ENCODE measurements around the gene TNIP1. TPM values are rescaled to one million over a fixed set of nuclear protein-coding genes. Genes with fewer than 3 reads are reported as not detected.

Gene TNIP1
- total and polyA plus RNA-seq, 5 donors from 2014 or later = 46.9 to 259 (median 61.4) TPM

DNA sequence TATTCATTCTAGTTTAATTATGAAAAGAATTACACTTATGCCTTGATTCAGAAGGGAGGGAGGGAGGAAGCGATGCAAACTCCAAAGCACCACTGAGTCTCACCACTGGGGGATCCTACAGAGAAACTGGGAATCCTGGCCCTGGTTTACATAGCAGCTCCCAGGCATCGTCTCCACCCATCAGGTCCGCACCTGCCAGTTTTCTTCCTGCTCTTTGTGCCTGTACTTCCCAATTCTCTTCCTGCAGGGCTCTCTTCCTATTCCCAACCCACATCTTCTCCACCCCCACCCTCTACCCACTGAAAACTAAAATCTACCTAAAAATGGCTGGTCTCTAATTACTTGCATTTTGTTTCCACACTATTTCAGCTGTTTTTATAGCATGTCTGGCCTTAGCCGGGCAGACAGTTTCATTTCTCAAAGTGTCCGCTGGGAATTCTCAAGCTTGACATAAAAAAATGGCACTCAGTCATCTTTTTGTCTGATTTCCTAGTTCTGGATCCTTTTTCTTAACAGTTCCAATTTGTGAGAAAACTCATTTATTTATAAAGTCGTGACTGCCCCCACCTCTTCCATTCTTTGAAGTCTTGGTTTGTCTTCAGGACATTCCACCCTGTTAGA is 1.6 kb upstream of the TNIP1 start:
- H3K4me3 Mint-ChIP-seq = peak overlapping the region; percentile 90 to 96 (median 94)
- peaks cover 7% of the 10 kb centered on the region for H3K36me3 Mint-ChIP-seq
- peak overlapping the region; percentile 89 to 98 (median 95) for H3K27ac Mint-ChIP-seq
- peaks cover 37 to 87% (median 65%) of the 10 kb centered on the region in 4 donors for H3K4me1 Mint-ChIP-seq
- H3K36me3 ChIP-seq (ENCODE audit: control insufficient read depth, insufficient read depth, low read length) = no peaks in the 10 kb centered on the region
- ATAC-seq (ENCODE audit: low read depth in 2 of 2) (no peak), DNase-seq (no peak)
- H3K27ac ChIP-seq (ENCODE audit: insufficient read depth, low read length, poor library complexity, severe bottlenecking) = peak overlapping the region; percentile 98
- H3K27me3 ChIP-seq (ENCODE audit: control insufficient read depth, insufficient read depth, low read length) = no peaks in the 10 kb centered on the region
- H3K4me1 ChIP-seq (ENCODE audit: control insufficient read depth, insufficient read depth, low read length, poor library complexity, severe bottlenecking) = peaks cover 89% of the 10 kb centered on the region
- no peaks in the 10 kb centered on the region for H3K9me3 Mint-ChIP-seq
- H3K27me3 Mint-ChIP-seq = no peaks in the 10 kb centered on the region
- no peaks in the 10 kb centered on the region for H3K9me3 ChIP-seq (ENCODE audit: control insufficient read depth in 2 of 2, low read length in 2 of 2)
- peak overlapping the region; percentile 96 for H3K4me3 ChIP-seq (ENCODE audit: low read depth, low read length)

DNA sequence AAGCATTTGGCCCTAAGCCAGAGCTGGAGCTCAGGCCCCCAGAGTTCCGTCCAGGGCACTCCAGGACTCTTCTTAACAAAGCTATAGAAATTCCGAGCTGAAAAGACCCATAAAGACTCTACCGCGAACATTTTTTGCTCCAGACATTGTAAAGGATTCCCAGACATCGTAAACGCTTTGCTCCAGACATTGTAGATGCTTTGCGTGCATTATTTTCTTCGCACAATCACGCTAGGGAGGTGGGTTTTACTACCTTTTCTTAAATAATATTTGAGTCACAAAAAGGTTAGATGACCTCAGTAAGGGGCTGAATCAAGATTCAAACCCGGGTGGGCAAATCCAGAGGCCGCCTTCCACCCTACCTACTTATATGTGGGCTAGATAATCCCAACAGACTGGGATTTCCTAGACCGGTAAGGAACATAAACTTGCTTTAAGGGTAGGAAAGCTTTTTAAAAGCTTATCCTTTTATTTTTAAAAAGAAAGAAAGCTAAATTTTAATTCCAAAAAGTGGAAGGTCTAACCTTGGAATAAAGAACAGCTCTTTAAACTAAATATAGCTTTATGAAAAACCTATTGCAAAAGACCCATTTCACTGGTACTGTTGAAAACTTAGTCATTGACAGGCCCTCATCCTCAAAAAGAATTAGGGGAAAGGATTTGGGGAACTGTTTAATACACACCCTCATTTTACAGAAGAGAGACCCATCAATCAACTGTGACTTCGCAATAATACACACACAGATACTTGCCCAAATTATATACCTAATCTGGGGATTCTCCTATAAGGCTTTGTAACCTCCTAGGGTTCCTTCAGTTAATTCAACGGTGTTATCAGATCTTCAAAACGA is 822 bp upstream of the TNIP1 start:
- DNase-seq = no peak
- no peaks in the 10 kb centered on the region for H3K9me3 ChIP-seq (ENCODE audit: control insufficient read depth in 2 of 2, low read length in 2 of 2)
- H3K36me3 ChIP-seq (ENCODE audit: control insufficient read depth, insufficient read depth, low read length) = peaks cover 2% of the 10 kb centered on the region
- Mint-ChIP-seq H3K36me3 (peaks cover 12% of the 10 kb centered on the region), H3K27ac (peak overlapping the region; percentile 89 to 98 (median 95)), H3K9me3 (no peaks in the 10 kb centered on the region), H3K27me3 (no peaks in the 10 kb centered on the region), H3K4me1 (peaks cover 42 to 87% (median 68%) of the 10 kb centered on the region in 4 donors), H3K4me3 (peak overlapping the region; percentile 90 to 96 (median 94))
- H3K27ac ChIP-seq (ENCODE audit: insufficient read depth, low read length, poor library complexity, severe bottlenecking) = peak overlapping the region; percentile 98
- peaks cover 89% of the 10 kb centered on the region for H3K4me1 ChIP-seq (ENCODE audit: control insufficient read depth, insufficient read depth, low read length, poor library complexity, severe bottlenecking)
- H3K4me3 ChIP-seq (ENCODE audit: low read depth, low read length) = peak overlapping the region; percentile 96
- ATAC-seq (ENCODE audit: low read depth in 2 of 2) = no peak
- no peaks in the 10 kb centered on the region for H3K27me3 ChIP-seq (ENCODE audit: control insufficient read depth, insufficient read depth, low read length)

DNA sequence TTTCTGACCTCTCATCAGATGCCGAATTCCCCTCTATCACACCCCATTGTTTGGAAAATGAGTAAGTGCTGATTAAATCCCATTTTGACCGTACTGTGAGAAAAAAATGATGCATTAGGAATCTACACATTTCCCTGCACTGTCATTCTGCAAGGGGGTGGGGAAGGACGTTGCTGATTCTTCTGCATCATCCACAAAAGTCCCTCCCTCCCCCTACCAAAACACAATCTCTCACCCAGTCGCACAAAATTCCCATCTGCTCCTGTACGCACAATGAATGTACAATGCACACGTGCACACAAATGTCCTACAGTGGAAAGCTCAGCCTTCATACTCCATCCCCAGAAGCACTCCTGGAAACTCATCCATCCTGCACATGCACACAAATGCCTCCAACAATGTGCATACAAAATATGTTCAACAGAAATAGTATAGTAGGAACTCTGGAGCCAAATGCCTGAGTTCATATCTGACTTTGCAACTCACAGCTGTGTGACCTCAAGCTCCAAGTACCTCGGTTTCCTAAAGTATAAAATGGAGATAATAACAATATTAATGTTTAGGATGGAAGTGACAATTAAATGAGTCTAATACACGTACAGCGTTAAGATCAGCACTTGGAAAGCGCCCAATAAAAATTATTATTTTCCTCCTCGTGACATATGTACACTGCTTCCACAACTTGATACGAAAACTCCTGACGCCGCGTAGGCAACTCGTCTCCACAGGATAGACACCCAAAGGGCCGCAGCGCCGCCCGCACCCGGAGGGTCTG is 809 bp downstream of the TNIP1 start:
- Histone ChIP-seq H3K36me3 (ENCODE audit: control insufficient read depth, insufficient read depth, low read length) (peaks cover 10% of the 10 kb centered on the region), H3K27me3 (ENCODE audit: control insufficient read depth, insufficient read depth, low read length) (no peaks in the 10 kb centered on the region), H3K9me3 (ENCODE audit: control insufficient read depth in 2 of 2, low read length in 2 of 2) (no peaks in the 10 kb centered on the region), H3K27ac (ENCODE audit: insufficient read depth, low read length, poor library complexity, severe bottlenecking) (peak overlapping the region; percentile 98), H3K4me1 (ENCODE audit: control insufficient read depth, insufficient read depth, low read length, poor library complexity, severe bottlenecking) (peaks cover 86% of the 10 kb centered on the region), H3K4me3 (ENCODE audit: low read depth, low read length) (peak overlapping the region; percentile 99)
- no peaks in the 10 kb centered on the region for H3K9me3 Mint-ChIP-seq
- H3K27me3 Mint-ChIP-seq = no peaks in the 10 kb centered on the region
- peaks cover 26% of the 10 kb centered on the region for H3K36me3 Mint-ChIP-seq
- DNase-seq = no peak
- H3K4me1 Mint-ChIP-seq = peaks cover 35 to 87% (median 71%) of the 10 kb centered on the region in 4 donors
- peak overlapping the region; percentile 88 to 99 (median 92) for H3K27ac Mint-ChIP-seq
- no peak for ATAC-seq (ENCODE audit: low read depth in 2 of 2)
- peak overlapping the region; percentile 91 to 96 (median 94) for H3K4me3 Mint-ChIP-seq

DNA sequence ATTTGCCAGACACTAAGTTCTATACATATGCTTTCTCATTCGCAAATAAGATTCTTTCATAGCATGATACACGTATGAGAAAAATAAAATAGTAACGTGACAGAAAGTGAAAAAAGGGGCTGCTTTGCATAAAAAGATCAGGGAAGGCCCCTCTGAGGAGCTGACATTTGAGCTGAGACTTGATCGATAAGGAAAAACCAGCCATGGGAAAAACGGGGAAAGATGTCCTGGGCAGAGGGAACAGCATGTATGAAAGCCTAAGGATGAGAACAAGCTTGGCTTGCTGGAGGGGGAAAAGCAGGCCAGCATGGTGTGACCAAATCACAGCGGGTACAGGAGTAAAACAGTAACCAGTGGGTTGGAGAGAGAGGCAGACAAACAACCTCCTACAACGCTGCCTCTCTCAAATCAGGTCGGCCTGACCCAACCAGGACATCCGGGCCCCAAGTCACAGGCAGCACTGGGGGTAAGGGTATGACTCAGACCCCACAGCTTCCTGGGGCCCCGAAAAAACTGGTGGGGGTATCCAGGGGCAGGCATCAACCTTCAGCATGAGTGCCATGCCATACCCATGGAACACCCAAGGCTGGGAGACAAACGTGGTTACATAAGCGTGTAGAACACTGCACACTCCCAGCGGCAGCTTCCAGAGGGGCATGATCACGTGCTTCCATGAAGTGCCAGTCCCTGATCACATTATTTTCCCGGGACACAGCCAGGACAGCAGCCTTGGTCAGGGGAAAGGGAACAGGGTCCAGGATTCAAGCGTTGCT is 2.2 kb downstream of the TNIP1 start:
- Histone ChIP-seq H3K4me1 (ENCODE audit: control insufficient read depth, insufficient read depth, low read length, poor library complexity, severe bottlenecking) (peaks cover 82% of the 10 kb centered on the region), H3K27me3 (ENCODE audit: control insufficient read depth, insufficient read depth, low read length) (no peaks in the 10 kb centered on the region), H3K27ac (ENCODE audit: insufficient read depth, low read length, poor library complexity, severe bottlenecking) (peak overlapping the region; percentile 98), H3K36me3 (ENCODE audit: control insufficient read depth, insufficient read depth, low read length) (peaks cover 20% of the 10 kb centered on the region), H3K4me3 (ENCODE audit: low read depth, low read length) (peak overlapping the region; percentile 99), H3K9me3 (ENCODE audit: control insufficient read depth in 2 of 2, low read length in 2 of 2) (no peaks in the 10 kb centered on the region)
- Mint-ChIP-seq H3K36me3 (peaks cover 26% of the 10 kb centered on the region), H3K27ac (peak overlapping the region; percentile 88 to 99 (median 92)), H3K4me3 (peak overlapping the region; percentile 91 to 96 (median 94)), H3K4me1 (peaks cover 30 to 80% (median 60%) of the 10 kb centered on the region in 4 donors), H3K27me3 (no peaks in the 10 kb centered on the region), H3K9me3 (no peaks in the 10 kb centered on the region)
- peak; percentile 67 to 89 (median 70) for DNase-seq
- ATAC-seq (ENCODE audit: low read depth in 2 of 2) = peak; percentile 59 to 67

DNA sequence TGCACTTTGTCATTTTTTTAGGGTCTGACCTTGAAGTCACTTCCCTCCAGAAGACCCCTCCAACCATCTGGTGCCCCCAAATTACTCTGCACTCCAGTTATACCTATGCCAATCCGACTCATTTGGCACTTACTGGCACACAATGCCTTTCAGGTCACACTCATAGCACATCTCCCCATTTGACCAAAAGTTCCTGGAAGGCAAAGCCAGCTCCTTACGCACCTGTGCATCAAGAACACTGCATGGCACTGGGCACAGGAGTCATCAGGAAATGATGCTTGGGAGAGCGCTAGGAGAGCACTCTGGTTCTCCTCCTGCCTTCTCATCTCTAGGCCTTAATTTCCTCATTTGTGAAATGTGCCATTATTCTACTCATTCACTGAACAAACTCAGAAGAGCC is 2.9 kb downstream of the TNIP1 start:
- Histone ChIP-seq H3K4me1 (ENCODE audit: control insufficient read depth, insufficient read depth, low read length, poor library complexity, severe bottlenecking) (peaks cover 77% of the 10 kb centered on the region), H3K4me3 (ENCODE audit: low read depth, low read length) (peak overlapping the region; percentile 99), H3K9me3 (ENCODE audit: control insufficient read depth in 2 of 2, low read length in 2 of 2) (no peaks in the 10 kb centered on the region), H3K27ac (ENCODE audit: insufficient read depth, low read length, poor library complexity, severe bottlenecking) (peak overlapping the region; percentile 98), H3K36me3 (ENCODE audit: control insufficient read depth, insufficient read depth, low read length) (peaks cover 25% of the 10 kb centered on the region), H3K27me3 (ENCODE audit: control insufficient read depth, insufficient read depth, low read length) (no peaks in the 10 kb centered on the region)
- H3K4me3 Mint-ChIP-seq = peak overlapping the region; percentile 91 to 96 (median 94)
- ATAC-seq (ENCODE audit: low read depth in 2 of 2) (no peak), DNase-seq (no peak)
- H3K27ac Mint-ChIP-seq = peak overlapping the region; percentile 88 to 99 (median 92)
- peaks cover 26% of the 10 kb centered on the region for H3K36me3 Mint-ChIP-seq
- H3K9me3 Mint-ChIP-seq = no peaks in the 10 kb centered on the region
- peaks cover 31 to 79% (median 55%) of the 10 kb centered on the region in 4 donors for H3K4me1 Mint-ChIP-seq
- H3K27me3 Mint-ChIP-seq = no peaks in the 10 kb centered on the region

DNA sequence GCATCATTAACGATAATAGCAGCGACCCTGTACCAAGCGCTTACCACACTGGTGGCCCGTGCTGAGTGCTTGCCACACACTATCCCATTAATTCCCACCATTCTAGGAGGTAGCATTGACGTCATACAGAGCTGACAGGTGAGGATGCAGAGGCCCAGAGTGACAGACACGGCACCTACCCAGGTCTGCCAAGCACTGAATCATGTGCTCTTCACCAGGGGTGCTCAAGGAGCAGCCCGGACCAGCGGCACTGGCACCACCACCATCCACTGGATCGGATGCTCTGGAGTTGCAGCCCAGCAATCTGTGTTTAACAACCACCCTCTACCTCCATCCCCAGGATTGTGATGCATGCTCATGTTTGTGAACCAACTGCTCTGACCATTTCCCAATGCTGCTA is 3.4 kb downstream of the TNIP1 start:
- no peak for ATAC-seq (ENCODE audit: low read depth in 2 of 2)

DNA sequence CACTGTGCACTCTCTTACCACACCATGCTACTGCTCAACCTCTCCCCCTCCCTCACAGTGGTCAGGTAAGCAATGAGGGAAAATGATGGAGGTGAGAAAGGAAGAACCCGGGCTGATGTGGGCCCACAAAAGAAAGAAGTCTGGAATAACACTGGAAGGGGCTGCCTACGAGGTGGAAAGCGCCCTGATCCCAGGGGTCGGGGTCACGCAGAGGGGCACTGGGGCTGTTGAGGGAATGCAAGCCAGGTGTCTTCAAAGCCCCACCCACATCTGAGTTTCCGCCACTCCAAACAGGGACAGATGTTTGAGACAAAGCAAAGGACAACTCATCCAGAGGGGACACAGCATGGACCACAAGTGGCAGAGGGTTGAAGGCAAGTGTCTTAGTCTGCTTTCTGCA is 4.2 kb downstream of the TNIP1 start:
- Mint-ChIP-seq H3K27ac (peak overlapping the region; percentile 71 to 92 (median 88)), H3K4me1 (peaks cover 31 to 81% (median 54%) of the 10 kb centered on the region in 4 donors), H3K36me3 (peaks cover 37% of the 10 kb centered on the region), H3K9me3 (no peaks in the 10 kb centered on the region), H3K27me3 (no peaks in the 10 kb centered on the region), H3K4me3 (peak overlapping the region; percentile 44 to 96 (median 94))
- DNase-seq = no peak
- peaks cover 75% of the 10 kb centered on the region for H3K4me1 ChIP-seq (ENCODE audit: control insufficient read depth, insufficient read depth, low read length, poor library complexity, severe bottlenecking)
- no peaks in the 10 kb centered on the region for H3K27me3 ChIP-seq (ENCODE audit: control insufficient read depth, insufficient read depth, low read length)
- H3K9me3 ChIP-seq (ENCODE audit: control insufficient read depth in 2 of 2, low read length in 2 of 2) = no peaks in the 10 kb centered on the region
- H3K4me3 ChIP-seq (ENCODE audit: low read depth, low read length) = peak overlapping the region; percentile 99
- no peak for ATAC-seq (ENCODE audit: low read depth in 2 of 2)
- H3K27ac ChIP-seq (ENCODE audit: insufficient read depth, low read length, poor library complexity, severe bottlenecking) = peak overlapping the region; percentile 52
- H3K36me3 ChIP-seq (ENCODE audit: control insufficient read depth, insufficient read depth, low read length) = peaks cover 28% of the 10 kb centered on the region

More for the DNA sequence above, 3.4 kb downstream of the TNIP1 start:
- H3K36me3 ChIP-seq (ENCODE audit: control insufficient read depth, insufficient read depth, low read length) = peaks cover 25% of the 10 kb centered on the region
- Mint-ChIP-seq H3K4me3 (peak overlapping the region; percentile 91 to 96 (median 94)), H3K27me3 (no peaks in the 10 kb centered on the region), H3K4me1 (peaks cover 31 to 79% (median 54%) of the 10 kb centered on the region in 4 donors), H3K27ac (peak overlapping the region; percentile 71 to 92 (median 88)), H3K9me3 (no peaks in the 10 kb centered on the region), H3K36me3 (peaks cover 31% of the 10 kb centered on the region)
- no peak for DNase-seq
- peaks cover 77% of the 10 kb centered on the region for H3K4me1 ChIP-seq (ENCODE audit: control insufficient read depth, insufficient read depth, low read length, poor library complexity, severe bottlenecking)
- H3K27ac ChIP-seq (ENCODE audit: insufficient read depth, low read length, poor library complexity, severe bottlenecking) = peak overlapping the region; percentile 98
- peak overlapping the region; percentile 99 for H3K4me3 ChIP-seq (ENCODE audit: low read depth, low read length)
- H3K27me3 ChIP-seq (ENCODE audit: control insufficient read depth, insufficient read depth, low read length) = no peaks in the 10 kb centered on the region
- H3K9me3 ChIP-seq (ENCODE audit: control insufficient read depth in 2 of 2, low read length in 2 of 2) = no peaks in the 10 kb centered on the region

Measured in CD4-positive, CD25-positive, alpha-beta regulatory T cell (primary cell).